ENCODE measurements around the gene SRC. TPM values are rescaled to one million over a fixed set of nuclear protein-coding genes. Genes with fewer than 3 reads are reported as not detected.

Gene SRC
- total and polyA plus RNA-seq, 2 of the 8 experiments (the other 6 are each of a cell fraction or from before 2014, with no cell fraction given), result 27.6 to 28.8 TPM

DNA sequence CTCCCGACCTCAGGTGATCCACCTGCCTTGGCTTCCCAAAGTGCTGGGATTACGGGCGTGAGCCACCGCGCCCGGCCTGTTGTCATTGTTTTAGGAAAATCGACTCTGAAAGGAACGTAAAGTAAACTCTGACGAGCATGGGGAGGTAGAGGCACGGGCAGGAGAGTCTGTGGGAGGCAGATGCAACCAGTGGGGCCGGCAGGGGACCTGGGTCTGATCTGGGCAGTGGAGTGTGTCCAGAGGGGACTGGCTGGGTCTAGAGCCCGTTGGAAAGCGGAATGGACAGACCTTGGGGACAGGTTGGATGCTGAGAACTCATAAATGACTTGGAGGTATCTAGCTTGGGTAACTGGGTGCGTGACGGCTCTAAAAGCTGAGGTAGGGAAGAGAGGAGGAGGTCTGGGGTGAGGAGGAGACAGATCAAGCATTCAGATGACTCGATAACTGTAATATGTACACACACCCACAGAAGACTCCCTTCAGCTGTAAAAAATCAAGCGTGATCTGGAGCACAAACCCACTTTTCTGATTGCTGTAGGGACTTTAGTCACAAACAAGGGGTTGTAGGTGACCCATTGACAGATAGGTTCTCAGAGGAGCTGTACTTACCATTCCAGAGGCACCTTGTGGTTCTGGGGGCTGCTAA, 34.1 kb upstream of the SRC start (continued):
- no peak for TF ChIP-seq NRF1 (IDR thresholded peaks at IDR 0.05; ENCODE audit: low read depth, low read length)

Measured in H1 (cell line).